ENCODE measurements around the gene CLRN2. TPM values are rescaled to one million over a fixed set of nuclear protein-coding genes. Genes with fewer than 3 reads are reported as not detected.

Gene CLRN2
- total and polyA plus RNA-seq, 2 donors (not counting 1 experiment from before 2014, with no cell fraction given): not detected

- DNase-seq (ENCODE audit: low read depth in 2 of 2): no peak
- Histone ChIP-seq H3K27me3 (ENCODE audit: control insufficient read depth, insufficient read depth, low read length) (peaks cover 4% of the 10 kb centered on the region), H3K79me2 (ENCODE audit: control insufficient read depth, insufficient read depth, low read length) (peaks cover 14% of the 10 kb centered on the region), H2AFZ (ENCODE audit: low read length) (no peak overlapping the region), H3K9ac (ENCODE audit: insufficient read depth, low read length) (no peak overlapping the region), H4K20me1 (ENCODE audit: control insufficient read depth, extremely low read depth, insufficient read depth, low read length) (no peaks in the 10 kb centered on the region), H3K36me3 (ENCODE audit: control insufficient read depth, insufficient read depth, low read length) (peaks cover 7% of the 10 kb centered on the region), H3K4me1 (ENCODE audit: control insufficient read depth, extremely low read depth, insufficient read depth, low read length) (peaks cover 2% of the 10 kb centered on the region), H3K27ac (ENCODE audit: insufficient read depth, low read length) (no peak overlapping the region), H3K4me3 (replicated peaks in 1 of 4; ENCODE audit: control extremely low read depth in 1 of 4, insufficient read depth in 1 of 4, low read depth in 3 of 4, low read length in 4 of 4) (peak overlapping the region in 3 of 4 experiments; percentile 64 to 82 (median 82)), H3K9me3 (ENCODE audit: control insufficient read depth, insufficient read depth, low read depth, low read length) (no peaks in the 10 kb centered on the region), H3K4me2 (ENCODE audit: extremely low read depth, insufficient read depth, low read length) (peak overlapping the region; percentile 21)
- no peak for TF ChIP-seq EZH2 (IDR thresholded peaks at IDR 0.05; ENCODE audit: low read length, missing control alignments)
- no peak for TF ChIP-seq CTCF (conservative IDR thresholded peaks at IDR 0.05 in 1 of 2, IDR thresholded peaks at IDR 0.05 in 1 of 2; ENCODE audit: low read depth in 1 of 2, low read length in 2 of 2)
Measured at GRCh38 chr4:17510582-17510981, 4.4 kb upstream of the CLRN2 start.

- no peak for TF ChIP-seq EZH2 (IDR thresholded peaks at IDR 0.05; ENCODE audit: low read length, missing control alignments)
- no peak for TF ChIP-seq CTCF (conservative IDR thresholded peaks at IDR 0.05 in 1 of 2, IDR thresholded peaks at IDR 0.05 in 1 of 2; ENCODE audit: low read depth in 1 of 2, low read length in 2 of 2)
- peak; percentile 15 to 31 for DNase-seq (ENCODE audit: low read depth in 2 of 2)
- Histone ChIP-seq H3K79me2 (ENCODE audit: control insufficient read depth, insufficient read depth, low read length) (peaks cover 14% of the 10 kb centered on the region), H3K36me3 (ENCODE audit: control insufficient read depth, insufficient read depth, low read length) (peaks cover 7% of the 10 kb centered on the region), H3K27me3 (ENCODE audit: control insufficient read depth, insufficient read depth, low read length) (peaks cover 4% of the 10 kb centered on the region), H3K4me1 (ENCODE audit: control insufficient read depth, extremely low read depth, insufficient read depth, low read length) (peaks cover 2% of the 10 kb centered on the region), H3K9me3 (ENCODE audit: control insufficient read depth, insufficient read depth, low read depth, low read length) (no peaks in the 10 kb centered on the region), H3K4me3 (replicated peaks in 1 of 4; ENCODE audit: control extremely low read depth in 1 of 4, insufficient read depth in 1 of 4, low read depth in 3 of 4, low read length in 4 of 4) (peak overlapping the region; percentile 64 to 82 (median 81)), H3K4me2 (ENCODE audit: extremely low read depth, insufficient read depth, low read length) (peak overlapping the region; percentile 91), H3K27ac (ENCODE audit: insufficient read depth, low read length) (peak overlapping the region; percentile 50), H4K20me1 (ENCODE audit: control insufficient read depth, extremely low read depth, insufficient read depth, low read length) (no peaks in the 10 kb centered on the region), H3K9ac (ENCODE audit: insufficient read depth, low read length) (peak overlapping the region; percentile 52), H2AFZ (ENCODE audit: low read length) (peak overlapping the region; percentile 79)
Measured at GRCh38 chr4:17511051-17511450, 3.9 kb upstream of the CLRN2 start.

GRCh38 chr4:17511509-17511949 is 3.4 kb upstream of the CLRN2 start:
- Histone ChIP-seq H3K9ac (ENCODE audit: insufficient read depth, low read length) (peak overlapping the region; percentile 52), H3K27me3 (ENCODE audit: control insufficient read depth, insufficient read depth, low read length) (peaks cover 4% of the 10 kb centered on the region), H3K4me1 (ENCODE audit: control insufficient read depth, extremely low read depth, insufficient read depth, low read length) (peaks cover 2% of the 10 kb centered on the region), H3K9me3 (ENCODE audit: control insufficient read depth, insufficient read depth, low read depth, low read length) (no peaks in the 10 kb centered on the region), H4K20me1 (ENCODE audit: control insufficient read depth, extremely low read depth, insufficient read depth, low read length) (no peaks in the 10 kb centered on the region), H3K36me3 (ENCODE audit: control insufficient read depth, insufficient read depth, low read length) (peaks cover 7% of the 10 kb centered on the region), H3K79me2 (ENCODE audit: control insufficient read depth, insufficient read depth, low read length) (peaks cover 14% of the 10 kb centered on the region), H2AFZ (ENCODE audit: low read length) (peak overlapping the region; percentile 79), H3K4me2 (ENCODE audit: extremely low read depth, insufficient read depth, low read length) (peak overlapping the region; percentile 91), H3K27ac (ENCODE audit: insufficient read depth, low read length) (peak overlapping the region; percentile 50), H3K4me3 (replicated peaks in 1 of 4; ENCODE audit: control extremely low read depth in 1 of 4, insufficient read depth in 1 of 4, low read depth in 3 of 4, low read length in 4 of 4) (peak overlapping the region; percentile 64 to 82 (median 81))
- no peak for TF ChIP-seq CTCF (conservative IDR thresholded peaks at IDR 0.05 in 1 of 2, IDR thresholded peaks at IDR 0.05 in 1 of 2; ENCODE audit: low read depth in 1 of 2, low read length in 2 of 2)
- no peak for TF ChIP-seq EZH2 (IDR thresholded peaks at IDR 0.05; ENCODE audit: low read length, missing control alignments)
- DNase-seq (ENCODE audit: low read depth in 2 of 2): peak; percentile 41 to 45
